Measurements from ENCODE around the gene CRYGN.

DNA sequence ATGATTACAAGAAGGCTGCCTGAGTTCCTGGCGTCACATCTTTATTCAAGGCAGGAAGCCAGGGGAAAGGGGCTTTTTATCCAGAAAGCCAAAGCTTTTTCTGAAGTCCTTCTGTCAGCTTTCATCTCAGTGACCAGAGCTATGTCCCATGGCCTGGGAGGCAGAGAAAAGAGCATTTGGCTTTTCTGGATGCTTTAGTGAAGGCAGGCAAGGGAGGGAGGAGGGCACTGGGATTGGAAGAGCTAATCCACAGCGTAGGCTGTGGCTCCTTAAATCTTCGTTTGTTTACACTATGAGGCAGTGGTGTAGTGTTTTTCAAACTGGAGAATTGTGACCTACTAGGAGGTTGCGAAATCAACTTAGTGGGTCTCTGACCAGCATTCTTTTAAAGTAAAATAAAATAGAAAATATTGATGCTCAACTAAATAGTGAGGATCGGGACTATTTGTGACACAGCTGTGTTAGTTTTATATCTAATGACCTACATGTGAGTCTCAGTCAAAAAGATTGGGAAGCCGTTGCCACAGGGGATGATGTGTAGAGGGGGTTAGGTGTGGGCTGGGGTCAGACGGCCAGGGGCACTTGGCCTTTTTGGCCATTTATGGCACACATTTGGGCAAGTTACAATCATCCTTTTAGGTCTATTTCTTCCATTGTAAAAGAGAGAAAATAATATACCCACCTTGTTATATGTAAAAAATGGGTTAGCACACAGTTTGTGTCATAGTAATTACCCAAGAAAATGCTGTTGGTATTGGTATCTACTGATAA lies 14.1 kb downstream of the CRYGN start:
- TF ChIP-seq TOX (CRISPR knock-in tag; IDR thresholded peaks at IDR 0.05; ENCODE audit: borderline replicate concordance) (no peak), BACH2 (CRISPR knock-in tag; IDR thresholded peaks at IDR 0.05; ENCODE audit: borderline replicate concordance) (no peak), ARNTL (CRISPR knock-in tag; IDR thresholded peaks at IDR 0.05; ENCODE audit: borderline replicate concordance, low read depth) (no peak), PPARA (CRISPR knock-in tag; IDR thresholded peaks at IDR 0.05; ENCODE audit: borderline replicate concordance) (no peak), ZNF8 (CRISPR knock-in tag; IDR thresholded peaks at IDR 0.05) (no peak)
- TF ChIP-seq, protein P1, sequence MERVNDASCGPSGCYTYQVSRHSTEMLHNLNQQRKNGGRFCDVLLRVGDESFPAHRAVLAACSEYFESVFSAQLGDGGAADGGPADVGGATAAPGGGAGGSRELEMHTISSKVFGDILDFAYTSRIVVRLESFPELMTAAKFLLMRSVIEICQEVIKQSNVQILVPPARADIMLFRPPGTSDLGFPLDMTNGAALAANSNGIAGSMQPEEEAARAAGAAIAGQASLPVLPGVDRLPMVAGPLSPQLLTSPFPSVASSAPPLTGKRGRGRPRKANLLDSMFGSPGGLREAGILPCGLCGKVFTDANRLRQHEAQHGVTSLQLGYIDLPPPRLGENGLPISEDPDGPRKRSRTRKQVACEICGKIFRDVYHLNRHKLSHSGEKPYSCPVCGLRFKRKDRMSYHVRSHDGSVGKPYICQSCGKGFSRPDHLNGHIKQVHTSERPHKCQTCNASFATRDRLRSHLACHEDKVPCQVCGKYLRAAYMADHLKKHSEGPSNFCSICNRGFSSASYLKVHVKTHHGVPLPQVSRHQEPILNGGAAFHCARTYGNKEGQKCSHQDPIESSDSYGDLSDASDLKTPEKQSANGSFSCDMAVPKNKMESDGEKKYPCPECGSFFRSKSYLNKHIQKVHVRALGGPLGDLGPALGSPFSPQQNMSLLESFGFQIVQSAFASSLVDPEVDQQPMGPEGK (CRISPR knock-in tag; IDR thresholded peaks at IDR 0.05; ENCODE audit: borderline replicate concordance): no peak

All from SK-N-SH treated with all-trans-retinoic acid at 6 μM for 48 hours (cell line).